GM18511 (cell line): ENCODE data around the gene SLC27A4.
A peak's percentile ranks its signal among the peaks of the same experiment; 100 is the strongest.

Experiments
- ATAC-seq: cut with Tn5 transposase; IDR thresholded peaks from one replicate; pipeline ENCODE4 v1.9.1; 2021; ENCODE audit warnings: mild to moderate bottlenecking, moderate library complexity; ENCODE audit not compliant: unreplicated experiment

Gene SLC27A4

DNA sequence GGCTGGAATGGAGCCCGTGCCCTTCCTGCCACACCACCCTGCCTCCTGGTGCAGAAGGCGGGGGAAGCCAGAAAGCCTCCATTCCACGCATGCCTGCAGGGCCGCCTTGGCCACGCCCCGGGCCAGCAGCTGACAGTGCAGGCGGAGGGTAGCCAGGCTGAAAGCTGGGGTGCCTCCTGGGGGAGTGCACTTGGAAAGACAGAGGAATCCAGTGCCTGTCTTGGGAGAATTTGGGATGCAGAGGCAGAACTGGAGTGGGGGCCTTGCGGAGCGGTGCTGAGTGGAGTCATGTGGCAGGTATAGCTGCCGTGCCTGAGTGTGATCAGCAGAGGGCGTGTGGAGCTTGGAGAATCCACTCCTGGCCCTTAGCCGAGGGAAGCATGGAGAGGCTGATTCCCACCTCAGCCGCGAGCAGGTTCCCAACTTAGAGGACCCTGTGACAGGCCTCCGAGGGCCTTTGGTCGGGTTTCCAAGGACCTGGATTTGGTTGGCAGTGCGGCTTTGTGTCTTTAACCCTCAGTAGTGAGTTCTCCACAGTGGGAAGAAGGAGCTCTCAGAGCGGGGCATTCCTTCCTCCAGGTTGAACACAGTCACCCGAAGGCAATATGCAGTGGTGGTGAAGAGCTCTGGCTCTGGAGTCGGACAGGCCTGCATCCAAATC is 21.8 kb downstream of the SLC27A4 start:
- peak; percentile 63 for ATAC-seq

GRCh38 chr9:128362774-128363173 is 22.4 kb downstream of the SLC27A4 start:
- ATAC-seq, result no peak

DNA sequence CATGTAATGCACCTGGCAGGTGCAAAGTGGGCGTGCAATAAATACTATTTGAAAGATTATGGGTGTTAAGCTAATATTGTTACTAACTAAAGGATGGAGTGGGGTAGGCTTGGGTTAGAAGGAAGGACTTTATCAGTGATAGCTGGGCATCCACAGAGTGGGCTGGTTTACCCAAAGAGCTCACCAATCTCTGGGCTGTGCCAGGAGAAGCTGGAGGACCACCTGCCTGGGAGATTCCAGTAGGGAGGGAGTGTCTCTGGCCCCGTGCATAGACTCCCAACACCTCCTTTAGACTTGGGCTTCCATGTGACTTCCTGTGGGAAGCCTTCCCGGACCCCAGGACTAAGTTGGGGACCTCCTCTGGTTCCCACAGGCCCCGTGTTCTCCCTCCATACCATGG is 25.2 kb downstream of the SLC27A4 start:
- no peak for ATAC-seq

DNA sequence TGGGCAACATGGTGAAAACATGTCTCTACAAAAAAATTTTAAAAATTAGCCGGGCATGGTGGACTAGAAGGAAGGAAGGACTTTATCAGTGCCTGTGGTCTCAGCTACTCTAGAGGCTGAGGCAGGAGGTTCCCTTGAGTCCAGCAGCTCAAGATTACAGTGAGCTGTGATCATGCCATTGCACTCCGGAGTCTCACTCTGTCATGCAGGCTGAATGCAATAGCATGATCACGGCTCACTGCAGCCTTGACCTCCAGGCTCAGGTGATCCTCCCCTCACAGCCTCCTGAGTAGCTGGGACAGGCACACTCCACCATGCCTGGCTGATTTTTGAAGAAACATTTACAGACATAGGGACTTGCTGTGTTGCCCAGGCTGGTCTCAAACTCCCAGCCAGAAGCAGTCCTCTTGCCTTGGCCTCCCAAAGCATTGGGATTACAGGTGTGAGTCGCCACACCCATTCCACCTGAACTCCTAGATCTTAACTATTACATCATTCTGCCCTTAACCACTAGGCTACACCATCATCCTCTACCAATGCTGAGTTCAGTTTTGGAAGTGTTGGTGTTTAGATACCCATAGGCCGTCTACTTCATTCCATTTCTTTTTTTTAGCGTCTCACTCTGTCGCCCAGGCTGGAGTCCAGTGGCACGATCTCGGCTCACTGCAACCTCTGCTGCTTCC is 28.8 kb downstream of the SLC27A4 start:
- ATAC-seq, result no peak

GRCh38 chr9:128370367-128370751 is 30.0 kb downstream of the SLC27A4 start:
- ATAC-seq, result no peak

DNA sequence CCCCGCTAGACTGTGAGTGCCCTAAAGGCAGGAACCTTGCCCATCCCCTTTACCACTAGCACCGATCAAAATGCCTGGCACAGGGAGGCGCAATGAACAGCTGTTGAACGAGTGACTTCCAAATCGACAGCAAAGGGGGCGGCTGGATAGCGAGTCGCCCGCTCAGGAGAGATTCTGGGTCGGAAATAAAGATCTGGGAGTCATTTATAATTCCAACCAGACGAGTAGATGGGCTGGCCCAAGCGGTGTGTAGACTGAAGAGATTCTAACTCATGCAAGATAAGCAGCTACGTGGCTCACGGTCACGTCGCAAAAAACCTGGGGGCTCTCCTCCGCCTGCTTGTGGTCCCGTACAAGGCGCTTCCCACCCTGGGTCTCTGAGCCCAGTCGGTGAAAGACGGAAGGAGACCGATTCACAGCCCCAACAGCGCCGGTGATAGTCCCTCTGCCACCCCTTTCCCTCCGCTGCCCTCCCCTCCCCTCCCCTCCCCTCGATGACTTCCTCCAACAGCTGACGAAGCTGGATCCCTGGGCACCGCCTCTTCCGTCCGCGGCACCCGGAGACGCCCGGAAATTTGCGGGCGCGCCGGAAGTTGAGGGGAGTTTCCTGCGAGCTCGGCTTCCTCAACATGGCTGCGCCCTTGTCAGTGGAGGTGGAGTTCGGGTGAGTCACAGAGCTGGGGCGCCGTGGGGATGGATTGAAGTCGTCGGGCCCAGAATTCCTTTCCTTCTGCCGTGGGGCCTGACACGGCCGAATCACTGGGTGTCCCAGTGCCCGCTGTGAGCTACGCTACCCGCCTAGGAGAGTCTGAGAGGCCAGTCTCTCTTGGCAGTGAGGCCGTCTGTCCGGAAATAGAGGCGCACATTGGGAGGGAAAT is 30.7 kb downstream of the SLC27A4 start, which contains the start of gene URM1:
URM1 (plus strand) TSS at position 623 of the 878 bp plus-strand sequence; CDS start at position 630, 7 bp downstream.
- peak; percentile 93 for ATAC-seq

- no peak for ATAC-seq
Observed at GRCh38 chr9:128371630-128372117, 31.3 kb downstream of the SLC27A4 start.

DNA sequence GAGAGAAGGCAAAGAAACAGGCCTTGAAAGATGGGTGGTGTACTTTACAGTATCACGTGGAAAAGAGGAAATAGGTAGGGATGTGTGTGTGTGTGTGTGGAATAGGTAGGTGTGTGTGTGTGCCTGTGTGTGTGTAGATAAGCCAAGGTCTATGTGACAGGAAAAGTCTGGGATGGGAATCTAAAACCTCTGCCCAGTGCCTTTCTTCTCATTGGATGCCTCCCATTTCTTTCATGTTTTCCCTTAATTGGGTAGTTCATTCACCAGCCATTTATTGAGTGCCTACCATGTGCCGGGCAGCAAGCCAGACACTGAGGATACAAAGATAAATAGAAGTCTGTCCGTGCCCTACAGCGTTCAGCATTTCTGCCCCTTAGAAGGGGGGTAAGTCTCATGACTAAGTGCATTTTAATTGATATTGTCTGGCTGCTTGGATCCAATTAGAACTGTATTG is 31.9 kb downstream of the SLC27A4 start:
- ATAC-seq, result no peak

DNA sequence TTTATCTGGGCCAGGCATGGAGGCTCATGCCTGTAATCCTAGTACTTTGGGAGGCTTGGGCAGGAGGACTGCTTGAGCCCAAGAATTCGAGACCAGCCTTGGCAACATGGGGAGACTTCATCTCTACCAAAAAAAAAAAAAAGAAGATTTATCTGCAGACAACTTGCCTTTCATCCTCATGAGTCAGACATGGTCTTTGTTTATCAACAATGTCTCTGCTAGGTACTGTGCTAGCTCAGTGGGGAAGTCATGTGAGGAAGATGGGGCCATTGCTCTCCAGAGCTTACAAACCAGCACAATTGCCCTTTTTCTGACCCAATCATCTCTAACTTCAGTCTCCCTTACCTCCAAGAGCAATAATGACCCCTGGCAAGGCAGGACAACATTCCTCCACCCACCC is 32.5 kb downstream of the SLC27A4 start:
- ATAC-seq, result no peak

- no peak for ATAC-seq
Observed at GRCh38 chr9:128374221-128374675, 33.9 kb downstream of the SLC27A4 start.

GRCh38 chr9:128375865-128376264 is 35.5 kb downstream of the SLC27A4 start:
- ATAC-seq, result no peak

DNA sequence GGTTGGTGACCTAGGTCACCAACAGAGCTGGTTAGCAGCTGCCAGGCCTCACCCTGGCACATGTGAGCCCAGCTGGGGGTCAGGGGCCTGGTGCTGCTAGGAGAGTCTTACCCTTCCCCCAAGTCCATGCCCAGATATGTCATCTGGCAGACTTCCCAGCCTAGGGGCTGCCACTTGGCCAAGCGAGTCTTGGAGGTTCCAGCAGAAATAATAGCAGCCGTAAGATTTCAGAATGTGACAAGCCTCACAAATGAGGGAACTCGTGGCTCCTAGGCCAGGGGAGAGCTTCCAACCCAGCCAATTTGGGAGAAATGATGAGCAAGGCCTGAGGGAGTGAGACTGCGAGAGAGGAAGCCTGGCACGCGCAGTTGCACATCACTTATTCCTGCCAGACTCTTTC is 41.9 kb downstream of the SLC27A4 start:
- ATAC-seq, result no peak

- no peak for ATAC-seq
Observed at GRCh38 chr9:128383007-128383753, 42.9 kb downstream of the SLC27A4 start.

DNA sequence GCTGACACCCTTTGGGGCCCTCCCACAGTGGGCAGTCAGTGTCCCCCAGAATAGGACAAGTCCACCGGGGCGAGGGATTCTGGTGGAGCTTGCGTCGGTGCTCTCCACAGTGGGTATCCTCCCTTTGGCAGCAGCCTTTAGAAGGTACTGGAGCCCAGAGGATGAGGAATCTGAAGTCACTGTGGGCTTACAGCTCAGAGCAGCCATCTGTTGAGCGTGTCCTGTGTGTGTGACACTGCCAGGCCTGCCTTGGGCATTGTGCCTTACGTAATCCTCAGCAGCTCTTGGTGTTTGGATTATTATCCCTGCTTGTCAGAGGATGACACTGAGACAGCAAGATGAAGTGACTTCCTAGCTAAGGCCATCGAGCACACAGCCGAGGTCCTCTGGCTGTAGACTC is 43.5 kb downstream of the SLC27A4 start:
- no peak for ATAC-seq

GRCh38 chr9:128384801-128385495 is 44.6 kb downstream of the SLC27A4 start:
- no peak for ATAC-seq

DNA sequence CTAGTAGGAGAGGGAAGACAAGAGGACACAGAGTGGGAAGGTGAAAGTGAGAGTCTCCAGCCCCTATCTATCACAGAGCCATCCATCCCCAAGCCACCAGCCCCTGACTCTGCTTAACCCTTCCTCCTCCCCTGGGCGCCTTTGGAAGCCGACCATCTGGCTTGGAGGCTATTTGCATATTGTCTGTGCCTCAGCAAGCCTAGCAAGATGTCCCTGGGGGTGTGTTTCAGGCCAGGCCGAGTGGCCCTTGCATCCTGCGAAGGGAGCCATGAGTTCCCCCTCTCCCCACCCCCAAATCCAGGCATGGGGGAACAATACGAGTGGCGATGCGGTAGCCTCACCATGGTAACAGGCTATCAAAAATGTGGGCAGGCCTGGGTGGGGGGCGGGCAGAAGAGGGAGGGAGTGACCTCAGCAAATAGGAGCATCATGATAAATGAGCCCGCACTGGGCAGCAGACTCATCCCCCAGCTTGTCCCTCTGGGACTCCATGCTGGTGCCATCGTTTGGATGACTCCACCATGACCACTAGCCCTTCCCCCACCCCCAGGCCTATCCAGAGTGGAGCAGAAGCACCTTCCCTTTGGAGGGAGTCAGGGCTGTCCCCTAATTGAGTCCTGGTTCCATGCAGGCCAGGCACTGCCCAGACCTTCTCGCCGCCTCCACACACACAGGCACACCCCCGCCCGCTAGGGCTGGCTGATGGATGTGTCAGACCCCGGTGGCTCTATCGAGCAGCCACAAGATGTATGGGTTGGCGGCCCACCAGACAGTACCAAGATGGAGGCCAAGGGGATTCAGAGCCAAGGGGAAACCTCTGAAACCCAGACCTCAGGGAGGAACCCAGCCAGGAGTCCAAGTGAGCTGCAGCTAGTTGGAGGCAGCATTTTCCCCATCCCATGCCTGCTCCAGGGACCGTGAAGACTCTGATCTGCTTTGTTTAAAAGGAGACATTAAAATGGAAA is 45.5 kb downstream of the SLC27A4 start:
- ATAC-seq, result no peak

DNA sequence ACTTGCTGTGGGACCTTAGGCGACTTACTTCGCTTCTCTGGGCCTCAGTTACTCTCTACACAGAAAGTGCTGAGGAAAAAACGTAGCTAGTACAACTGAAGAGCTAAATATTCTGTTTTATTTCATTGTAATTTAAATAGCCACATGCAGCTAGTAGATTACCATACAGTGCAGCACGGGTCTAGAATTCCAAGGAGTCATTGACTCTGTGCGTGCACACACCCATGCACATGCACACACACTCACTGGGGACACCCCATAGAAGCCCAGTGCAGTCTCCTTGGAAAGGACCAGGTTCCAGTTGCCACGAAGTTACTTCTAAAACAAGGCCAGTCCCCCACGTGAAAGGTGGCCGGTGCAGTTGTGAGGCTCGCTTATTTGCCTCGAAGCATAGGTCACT is 47.8 kb downstream of the SLC27A4 start:
- ATAC-seq, result no peak

GRCh38 chr9:128389395-128390149 is 49.2 kb downstream of the SLC27A4 start:
- no peak for ATAC-seq
